OCI-LY1 (cell line): Measurements from ENCODE around the gene SLC19A1.
A peak's percentile ranks its signal among the peaks of the same experiment; 100 is the strongest.

ENCODE experiments used
- H2AFZ ChIP-seq: fragments of 200-600 bp; sonication (generic), shearing (Covaris generic); 2 replicates; pipeline ENCODE4 v1.6.0; 2014; ENCODE audit warnings: antibody characterized with exemption, mild to moderate bottlenecking, low read length
- H3F3A ChIP-seq: fragments of 200-600 bp; sonication (generic), shearing (Covaris generic); 2 replicates; pipeline ENCODE4 v1.6.0; 2014; ENCODE audit warnings: mild to moderate bottlenecking, antibody characterized with exemption, low read length, moderate library complexity; ENCODE audit not compliant: insufficient read depth
- H3K27ac ChIP-seq: fragments of 200-600 bp; sonication (generic); 2 replicates; pipeline ENCODE4 v1.5.1; 2014; ENCODE audit warnings: low read length, mixed run types, mild to moderate bottlenecking, low read depth; ENCODE audit not compliant: poor library complexity, severe bottlenecking
- H3K27me3 ChIP-seq: fragments of 200-600 bp; sonication (generic); 2 replicates; pipeline ENCODE4 v1.6.0; 2014; ENCODE audit warnings: antibody characterized with exemption, mild to moderate bottlenecking, low read length, moderate library complexity; ENCODE audit not compliant: insufficient read depth
- H3K36me3 ChIP-seq: fragments of 200-600 bp; sonication (generic); 2 replicates; pipeline ENCODE4 v1.6.1; 2014; ENCODE audit warnings: mild to moderate bottlenecking, antibody characterized with exemption, low read length, moderate library complexity, mixed read lengths; ENCODE audit not compliant: insufficient read depth
- H3K4me1 ChIP-seq: fragments of 200-600 bp; sonication (generic); 2 replicates; pipeline ENCODE4 v1.5.1; 2014; ENCODE audit warnings: mild to moderate bottlenecking, low read length, moderate library complexity; ENCODE audit not compliant: insufficient read depth, severe bottlenecking
- H3K4me2 ChIP-seq: fragments of 200-600 bp; sonication (generic), shearing (Covaris generic); 2 replicates; pipeline ENCODE4 v1.6.1; 2014; ENCODE audit warnings: low read length
- H3K4me3 ChIP-seq: fragments of 200-600 bp; sonication (generic); 2 replicates; pipeline ENCODE4 v1.5.1; 2014; ENCODE audit warnings: low read length, low read depth, mild to moderate bottlenecking, mixed read lengths; ENCODE audit not compliant: poor library complexity, severe bottlenecking
- H3K79me2 ChIP-seq: fragments of 200-600 bp; shearing (Covaris generic); 2 replicates; pipeline ENCODE4 v1.6.1; 2016; ENCODE audit warnings: mixed run types, low read length, mixed read lengths; ENCODE audit not compliant: insufficient read depth
- H3K9ac ChIP-seq: fragments of 200-600 bp; sonication (generic), shearing (Covaris generic); 2 replicates; pipeline ENCODE4 v1.6.1; 2014; ENCODE audit warnings: mild to moderate bottlenecking, low read length, mixed read lengths
- H3K9me2 ChIP-seq: fragments of 200-600 bp; sonication (generic), shearing (Covaris generic); 2 replicates; pipeline ENCODE4 v1.6.1; 2014; ENCODE audit warnings: low read depth, mild to moderate bottlenecking, low read length, mixed read lengths
- H3K9me3 ChIP-seq: fragments of 200-600 bp; shearing (Covaris generic); 2 replicates; pipeline ENCODE4 v1.6.1; 2014; ENCODE audit warnings: low read length, mixed read lengths
- H4K20me1 ChIP-seq: fragments of 200-600 bp; sonication (generic), shearing (Covaris generic); 2 replicates; pipeline ENCODE4 v1.6.0; 2016; ENCODE audit warnings: mild to moderate bottlenecking, low read length; ENCODE audit not compliant: insufficient read depth
- CTCF ChIP-seq: fragments of 200-600 bp; sonication (generic), shearing (Covaris generic); IDR thresholded peaks from 2 replicates; pipeline ENCODE4 v1.5.1; 2017; ENCODE audit warnings: mild to moderate bottlenecking, antibody characterized with exemption, low read length, moderate library complexity, mixed read lengths
- EZH2 ChIP-seq: fragments of 200-600 bp; sonication (generic), shearing (Covaris generic); IDR thresholded peaks from 2 replicates; pipeline ENCODE4 v1.8.0; 2017; ENCODE audit warnings: borderline replicate concordance, mixed run types, mild to moderate bottlenecking, antibody characterized with exemption, low read length, moderate library complexity, mixed read lengths

The SLC19A1 gene

GRCh38 chr21:45478816-45479669 is 63.2 kb downstream of the SLC19A1 start:
- Histone ChIP-seq H3K9me3 (no peaks in the 10 kb centered on the region), H3F3A (no peaks in the 10 kb centered on the region), H2AFZ (no peak overlapping the region), H3K27ac (no peak overlapping the region), H3K9me2 (no peaks in the 10 kb centered on the region), H3K4me1 (peaks cover 19% of the 10 kb centered on the region), H3K27me3 (peaks cover 5% of the 10 kb centered on the region; the same call in 1 of the 2 replicates), H3K36me3 (no peaks in the 10 kb centered on the region), H4K20me1 (no peaks in the 10 kb centered on the region), H3K4me2 (peak overlapping the region; percentile 58), H3K79me2 (no peaks in the 10 kb centered on the region), H3K9ac (no peak overlapping the region; the same call in 1 of the 2 replicates), H3K4me3 (peak overlapping the region; percentile 41)
- TF ChIP-seq EZH2: no peak
- TF ChIP-seq CTCF: no peak

DNA sequence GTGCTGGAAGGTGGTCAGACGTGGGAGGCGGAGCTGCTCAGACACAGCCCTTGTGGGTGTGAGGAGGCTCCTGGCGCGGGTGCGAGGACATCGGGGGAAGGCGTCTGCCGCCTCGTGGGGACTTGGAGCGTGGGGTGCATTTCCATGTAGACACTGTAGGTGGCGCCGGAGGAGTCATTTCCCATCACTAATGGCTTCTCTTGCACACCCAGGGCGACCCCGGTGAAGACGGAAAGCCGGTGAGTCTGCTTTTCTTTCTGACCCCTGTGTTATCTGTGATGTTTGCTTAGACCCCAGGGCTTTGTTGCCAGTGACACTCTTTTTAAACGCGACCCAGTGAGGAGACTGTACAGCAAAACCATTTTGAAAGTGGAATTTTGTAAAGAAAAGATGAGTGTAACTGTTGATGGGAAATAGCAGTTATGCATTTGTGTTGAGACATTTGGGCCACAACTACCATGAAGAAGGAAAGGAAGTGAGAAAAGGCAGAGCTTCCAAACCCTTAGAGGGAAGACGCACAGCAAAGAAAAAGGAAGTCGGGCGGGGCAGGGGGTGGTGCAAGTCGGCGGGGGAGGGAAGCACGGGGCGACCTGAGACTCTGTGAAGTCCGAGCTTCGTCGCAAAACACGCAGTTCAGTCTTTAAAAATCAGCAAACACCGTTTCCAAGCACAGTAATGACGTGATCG is 64.0 kb downstream of the SLC19A1 start:
- peak overlapping the region; percentile 58 for H3K4me2 ChIP-seq
- H3K9ac ChIP-seq: no peak overlapping the region; the same call in 1 of the 2 replicates
- H3K9me2 ChIP-seq: no peaks in the 10 kb centered on the region
- H3K27me3 ChIP-seq: peaks cover 5% of the 10 kb centered on the region; the same call in 1 of the 2 replicates
- peaks cover 18% of the 10 kb centered on the region for H3K4me1 ChIP-seq
- no peaks in the 10 kb centered on the region for H3K36me3 ChIP-seq
- H3K27ac ChIP-seq: peak overlapping the region; percentile 48
- H3K79me2 ChIP-seq: no peaks in the 10 kb centered on the region
- TF ChIP-seq EZH2 (no peak), CTCF (peak; percentile 75)
- H3K4me3 ChIP-seq: peak overlapping the region; percentile 41
- no peaks in the 10 kb centered on the region for H4K20me1 ChIP-seq
- no peaks in the 10 kb centered on the region for H3K9me3 ChIP-seq
- peak overlapping the region; percentile 79; the same call in 1 of the 2 replicates for H2AFZ ChIP-seq
- no peaks in the 10 kb centered on the region for H3F3A ChIP-seq

- no peaks in the 10 kb centered on the region for H3F3A ChIP-seq
- H3K9me3 ChIP-seq: no peaks in the 10 kb centered on the region
- peaks cover 11% of the 10 kb centered on the region for H3K4me1 ChIP-seq
- no peak overlapping the region for H3K4me3 ChIP-seq
- TF ChIP-seq CTCF: no peak
- TF ChIP-seq EZH2: no peak
- peaks cover 5% of the 10 kb centered on the region; the same call in 1 of the 2 replicates for H3K27me3 ChIP-seq
- no peak overlapping the region for H2AFZ ChIP-seq
- no peaks in the 10 kb centered on the region for H4K20me1 ChIP-seq
- no peaks in the 10 kb centered on the region for H3K36me3 ChIP-seq
- H3K9me2 ChIP-seq: no peaks in the 10 kb centered on the region
- peak overlapping the region; percentile 58; the same call in 1 of the 2 replicates for H3K4me2 ChIP-seq
- no peak overlapping the region for H3K9ac ChIP-seq
- no peaks in the 10 kb centered on the region for H3K79me2 ChIP-seq
- no peak overlapping the region for H3K27ac ChIP-seq
Measured at GRCh38 chr21:45477176-45478114, 64.8 kb downstream of the SLC19A1 start.
